HEK293T (cell line): ENCODE measurements around the gene NOP10.

Experiments
- BHLHE40 ChIP-seq: fragments of 450-650 bp; IDR thresholded peaks from 2 replicates; pipeline ENCODE4 v1.6.1; 2016; ENCODE audit warnings: mild to moderate bottlenecking, moderate library complexity, borderline replicate concordance
- FOXK2 ChIP-seq: fragments of 450-650 bp; IDR thresholded peaks from 2 replicates; pipeline ENCODE4 v1.6.1; 2016; ENCODE audit warnings: mild to moderate bottlenecking
- LEF1 ChIP-seq: fragments of 450-650 bp; IDR thresholded peaks from 2 replicates; pipeline ENCODE4 v1.6.1; 2017; ENCODE audit warnings: mild to moderate bottlenecking, borderline replicate concordance

DNA sequence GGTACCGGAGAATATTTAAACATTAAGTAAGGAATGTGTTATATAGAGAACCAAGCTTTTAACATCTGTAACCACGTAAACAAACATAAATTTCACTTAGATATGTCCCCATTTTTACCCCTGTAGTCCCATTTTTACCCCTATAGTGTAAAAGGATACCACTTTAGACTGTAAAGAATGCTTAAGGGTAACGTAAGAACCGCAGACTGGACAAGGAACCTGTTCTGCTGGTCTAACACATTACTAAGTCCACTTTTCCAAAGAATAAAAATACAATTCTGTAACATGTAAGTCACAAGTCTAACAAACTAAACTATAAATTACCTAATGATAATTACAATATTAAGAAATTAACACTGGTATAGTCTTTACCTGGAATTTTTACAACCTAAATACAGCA, 8.3 kb downstream of the NOP10 start:
- TF ChIP-seq LEF1 (no peak), FOXK2 (no peak), BHLHE40 (no peak)
